Panc1 (cell line): ENCODE results near the gene ELP1. TPM values are rescaled to one million over a fixed set of nuclear protein-coding genes. Genes with fewer than 3 reads are reported as not detected.
"Not testable (repeated sequence)": the region's sequence is repeated elsewhere in the genome, so short reads cannot be mapped to it uniquely, and the experiment has no call there.

Source experiments
- ATAC-seq: fragments of 200-7000 bp; cut with Tn5 transposase; 2 replicates; pipeline ENCODE4 v1.9.1; 2020; ENCODE audit warnings: mild to moderate bottlenecking, moderate library complexity
- BruUV-seq: library from RNA; stranded (reverse); fragments of 400-500 nt; replicated peaks from 2 replicates; lab custom pipeline; 2021; lab: Mats Ljungman, UMichigan
- CTCF ChIA-PET: fragments of 300-600 bp; sonication (Branson Sonifier 250); formaldehyde crosslinking; loops from one replicate; lab custom pipeline; 2022; ENCODE audit warnings: antibody characterized with exemption; lab: Charles Lee
- POLR2A ChIA-PET: fragments of 300-600 bp; sonication (Branson Sonifier 250); formaldehyde crosslinking; loops from one replicate; lab custom pipeline; 2022; ENCODE audit warnings: antibody characterized with exemption; lab: Charles Lee
- DNase-seq: peaks from one replicate; pipeline ENCODE4 v3.0.0-alpha.2; 2010; ENCODE audit warnings: low read depth, low spot score
- H3K27ac ChIP-seq: 2 replicates; pipeline ENCODE4 v1.5.1; 2011; ENCODE audit warnings: mild to moderate bottlenecking, low read length, inconsistent platforms
- H3K27me3 ChIP-seq: fragments of 200-500 bp; sonication (Bioruptor generic); 2 replicates; pipeline ENCODE4 v1.6.0; 2014; ENCODE audit warnings: low read length, inconsistent platforms; ENCODE audit not compliant: control insufficient read depth, insufficient read depth
- H3K36me3 ChIP-seq: fragments of 200-500 bp; sonication (Bioruptor generic); 2 replicates; pipeline ENCODE4 v1.5.1; 2014; ENCODE audit warnings: inconsistent platforms, mild to moderate bottlenecking, low read length, moderate library complexity; ENCODE audit not compliant: control insufficient read depth, insufficient read depth
- H3K4me1 ChIP-seq: 2 replicates; pipeline ENCODE4 v1.5.1; 2011; ENCODE audit warnings: inconsistent platforms, mild to moderate bottlenecking, low read length, moderate library complexity; ENCODE audit not compliant: control insufficient read depth, insufficient read depth
- H3K4me3 ChIP-seq, 2 experiments: 2 replicates each; pipeline ENCODE4 v1.5.1; 2011 to 2012; ENCODE audit warnings: low read depth in 2 of 2, low read length in 2 of 2, mild to moderate bottlenecking in 2 of 2, inconsistent platforms in 1 of 2, moderate library complexity in 1 of 2
- H3K9me3 ChIP-seq: fragments of 200-500 bp; sonication (Bioruptor generic); 2 replicates; pipeline ENCODE4 v1.5.1; 2014; ENCODE audit warnings: low read depth, mild to moderate bottlenecking, inconsistent platforms, low read length, moderate library complexity; ENCODE audit not compliant: control insufficient read depth, insufficient read depth
- CTCF ChIP-seq: fragments of 450-650 bp; IDR thresholded peaks from 2 replicates; pipeline ENCODE4 v1.5.1; 2017; ENCODE audit warnings: mild to moderate bottlenecking
- POLR2AphosphoS5 ChIP-seq: IDR thresholded peaks from 2 replicates; pipeline ENCODE4 v1.6.1; 2012; ENCODE audit warnings: mild to moderate bottlenecking, low read depth, low read length, moderate library complexity
- REST ChIP-seq, 2 experiments: IDR thresholded peaks; 2 replicates each; pipeline ENCODE4 v1.6.1; 2011 to 2012; ENCODE audit warnings: low read depth in 2 of 2, control low read depth in 1 of 2, low read length in 1 of 2, mild to moderate bottlenecking in 1 of 2, moderate library complexity in 1 of 2; ENCODE audit not compliant: insufficient read depth in 1 of 2
- SIN3A ChIP-seq: IDR thresholded peaks from 2 replicates; pipeline ENCODE4 v1.6.1; 2012; ENCODE audit warnings: low read depth, mild to moderate bottlenecking, low read length, moderate library complexity, borderline replicate concordance; ENCODE audit not compliant: insufficient read depth
- TCF7L2 ChIP-seq: IDR thresholded peaks from 2 replicates; pipeline ENCODE4 v1.6.1; 2011; ENCODE audit warnings: mild to moderate bottlenecking, low read depth, low read length, inconsistent platforms
- in situ Hi-C: cut with HindIII; loops from 2 replicates; pipeline ENCODE4 v1.10.0; 2016; ENCODE audit warnings: low sequenced_read_pairs, low pct_unique_long_range_greater_than_20kb
- intact Hi-C: fragments of 100-400 bp; cut with micrococcal nuclease; formaldehyde crosslinking; loops from one replicate; pipeline ENCODE4 v1.10.0; 2022; ENCODE audit not compliant: unreplicated experiment
- total RNA-seq: library from RNA; stranded (reverse); gene quantifications from one replicate; pipeline ENCODE4 v1.2.1, GENCODE V29; 2021; ENCODE audit not compliant: unreplicated experiment

ELP1 gene
- total RNA-seq, 1 experiment from 2014 or later, result 17.1 TPM

GRCh38 chr9:108842610-108843295 is 91.2 kb downstream of the ELP1 start:
- DNase-seq (no peak), ATAC-seq (no peak)
- BruUV-seq, result no TSS peak
- CTCF ChIA-PET, result no interaction called here
- Histone ChIP-seq H3K36me3 (no peaks in the 10 kb centered on the region), H3K4me1 (no peaks in the 10 kb centered on the region), H3K9me3 (no peaks in the 10 kb centered on the region), H3K27ac (no peak overlapping the region), H3K4me3 (no peak overlapping the region), H3K27me3 (no peaks in the 10 kb centered on the region)
- in situ Hi-C loops (no loop called here), intact Hi-C loops (no loop called here)
- POLR2A ChIA-PET, result no interaction called here
- TF ChIP-seq TCF7L2, result no peak
- TF ChIP-seq POLR2AphosphoS5, result no peak
- no peak for TF ChIP-seq SIN3A
- no peak for TF ChIP-seq REST (IDR thresholded peaks at IDR 0.05; ENCODE audit: insufficient read depth in 1 of 2, low read depth in 2 of 2, low read length in 1 of 2)
- no peak for TF ChIP-seq CTCF

- H3K4me3 ChIP-seq, intact Hi-C loops, in situ Hi-C loops, CTCF ChIA-PET, H3K27me3 ChIP-seq, POLR2A ChIA-PET, H3K4me1 ChIP-seq, H3K9me3 ChIP-seq, H3K36me3 ChIP-seq, DNase-seq, H3K27ac ChIP-seq, ATAC-seq, BruUV-seq: not testable (repeated sequence)
These were observed 94.4 kb downstream of the ELP1 start for GRCh38 chr9:108839561-108839960.

GRCh38 chr9:108838017-108838416 is 95.9 kb downstream of the ELP1 start:
- H3K9me3 ChIP-seq, result no peaks in the 10 kb centered on the region
- in situ Hi-C loops, result no loop called here
- POLR2A ChIA-PET, result no interaction called here
- H3K4me1 ChIP-seq, result no peaks in the 10 kb centered on the region
- H3K27ac ChIP-seq, result no peak overlapping the region
- ATAC-seq (no peak), DNase-seq (no peak)
- intact Hi-C loops, result no loop called here
- no peaks in the 10 kb centered on the region for H3K27me3 ChIP-seq
- no peak overlapping the region for H3K4me3 ChIP-seq
- CTCF ChIA-PET, result no interaction called here
- TF ChIP-seq TCF7L2 (no peak), POLR2AphosphoS5 (no peak), SIN3A (no peak), REST (IDR thresholded peaks at IDR 0.05; ENCODE audit: insufficient read depth in 1 of 2, low read depth in 2 of 2, low read length in 1 of 2) (no peak), CTCF (no peak)
- BruUV-seq, result no TSS peak
- no peaks in the 10 kb centered on the region for H3K36me3 ChIP-seq
